Muscle of arm (tissue), 12 donors: ENCODE measurements around the gene IFITM2. TPM values are rescaled to one million over a fixed set of nuclear protein-coding genes. Genes with fewer than 3 reads are reported as not detected.

Experiments
- DNase-seq: peaks from one replicate; pipeline ENCODE4 v3.0.0-alpha.2; 2013
- polyA plus RNA-seq, 12 donors: library from polyadenylated mRNA; unstranded; fragments of 120-200 nt; gene quantifications; one replicate each; pipeline ENCODE4 v1.2.1, GENCODE V29; 2013; ENCODE audit not compliant: insufficient read length in 12 of 12

IFITM2 gene
- polyA plus RNA-seq, 12 donors, result 47.9 to 173 (median 75.0) TPM; not detected in 1

DNA sequence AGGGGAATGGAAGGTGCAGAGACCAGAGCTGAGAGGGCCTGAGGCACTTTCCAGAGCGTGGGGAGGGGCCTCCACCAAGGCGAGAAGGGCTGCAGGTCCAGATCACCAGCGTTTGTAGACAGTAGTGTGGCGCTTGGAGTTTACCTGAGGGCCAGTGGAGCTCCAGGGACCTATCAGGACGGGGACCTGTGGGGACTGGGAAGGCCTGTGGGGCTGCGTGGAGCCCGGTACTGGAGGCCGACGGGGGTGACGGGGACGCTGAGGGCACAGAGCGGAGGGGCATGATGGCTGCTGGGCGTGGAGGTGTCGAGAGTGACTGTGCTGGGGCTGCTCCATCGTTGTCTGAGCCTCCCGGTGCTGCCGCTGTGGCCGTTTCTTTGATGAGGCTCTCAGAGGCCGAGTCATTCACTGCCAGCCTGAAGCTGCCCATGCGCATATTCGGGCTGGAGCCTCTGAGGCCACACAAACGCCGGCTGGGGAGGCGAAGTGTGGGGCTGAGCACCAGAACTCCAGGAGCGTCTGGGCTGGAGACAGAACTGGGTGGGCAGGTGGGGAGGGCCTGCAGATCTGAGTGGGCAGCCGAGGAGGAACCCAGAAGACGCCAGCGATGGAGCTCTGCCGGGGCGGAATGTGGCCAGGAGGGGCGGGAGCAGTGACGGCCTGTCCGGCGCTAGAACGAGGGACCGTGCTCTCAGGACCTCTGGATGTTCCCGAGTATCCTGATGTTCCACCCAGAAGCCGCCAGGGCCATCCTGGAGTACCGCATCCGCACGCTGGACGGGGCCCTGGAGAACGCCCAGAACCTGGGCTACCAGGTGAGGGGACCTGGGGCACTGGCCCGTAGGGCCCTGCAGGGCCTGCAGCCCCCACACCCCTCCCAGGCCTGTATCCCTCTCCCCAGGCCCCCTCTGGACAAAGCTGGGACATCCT, 16.1 kb upstream of the IFITM2 start:
- no peak for DNase-seq

DNA sequence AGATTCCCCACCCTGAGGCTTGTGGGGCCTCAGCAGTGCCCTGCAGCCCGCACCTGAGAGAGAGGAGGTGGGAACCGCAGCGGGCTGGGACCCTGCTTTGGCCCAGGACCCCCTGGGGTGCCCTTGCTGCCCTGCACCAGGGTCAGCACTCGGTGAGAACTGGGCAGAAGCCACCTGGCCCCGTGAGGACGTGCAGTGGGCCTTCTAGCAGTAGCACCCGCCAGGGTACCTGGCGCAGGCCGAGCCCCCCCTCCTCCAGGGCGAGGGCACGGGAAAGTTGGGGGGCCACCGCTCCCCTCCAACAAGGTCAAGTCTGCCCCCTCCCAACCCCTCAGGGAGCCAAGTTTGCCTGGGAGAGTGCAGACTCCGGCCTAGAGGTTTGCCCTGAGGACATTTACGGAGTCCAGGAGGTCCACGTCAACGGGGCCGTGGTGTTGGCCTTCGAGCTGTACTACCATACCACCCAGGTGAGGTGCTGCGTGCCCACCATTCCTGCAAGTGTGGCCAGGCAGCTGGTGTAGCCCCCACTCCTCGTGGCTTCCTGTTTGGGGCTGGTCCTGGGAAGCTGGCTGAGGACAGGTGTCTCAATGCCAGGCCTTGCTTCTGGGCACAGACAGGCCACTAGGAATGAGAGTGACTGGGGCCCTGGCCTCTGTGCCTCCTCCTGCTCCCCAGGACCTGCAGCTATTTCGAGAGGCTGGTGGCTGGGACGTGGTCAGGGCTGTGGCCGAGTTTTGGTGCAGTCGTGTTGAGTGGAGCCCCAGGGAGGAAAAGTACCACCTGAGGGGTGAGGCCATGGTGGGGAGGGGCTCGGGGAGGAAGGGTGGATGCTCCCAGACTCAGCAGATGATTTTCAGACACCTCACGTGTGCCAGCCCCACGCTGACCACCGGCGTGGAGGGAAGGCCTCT, 15.2 kb upstream of the IFITM2 start:
- no peak for DNase-seq

DNA sequence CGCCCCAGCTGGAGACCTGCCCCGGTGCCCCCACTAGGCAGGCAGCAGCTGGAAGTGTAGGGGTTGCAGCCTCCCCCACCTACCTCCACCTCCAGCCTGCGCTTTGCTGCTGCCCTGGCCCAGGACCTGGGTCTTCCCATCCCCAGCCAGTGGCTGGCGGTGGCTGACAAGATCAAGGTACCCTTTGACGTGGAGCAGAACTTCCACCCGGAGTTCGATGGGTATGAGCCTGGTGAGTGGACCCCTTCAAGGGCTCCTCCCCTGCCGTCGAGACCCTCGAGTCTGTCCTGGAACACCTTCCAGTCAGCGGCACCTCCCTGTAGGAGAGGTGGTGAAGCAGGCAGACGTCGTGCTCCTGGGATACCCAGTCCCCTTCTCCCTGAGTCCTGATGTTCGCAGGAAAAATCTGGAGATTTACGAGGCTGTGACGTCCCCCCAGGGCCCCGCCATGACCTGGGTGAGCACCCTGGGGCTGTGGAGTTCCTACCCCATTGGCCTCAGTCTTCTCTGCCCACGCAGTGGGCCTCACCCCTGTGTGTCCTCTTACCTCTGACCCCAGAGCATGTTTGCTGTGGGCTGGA, 14.3 kb upstream of the IFITM2 start:
- DNase-seq, result no peak

DNA sequence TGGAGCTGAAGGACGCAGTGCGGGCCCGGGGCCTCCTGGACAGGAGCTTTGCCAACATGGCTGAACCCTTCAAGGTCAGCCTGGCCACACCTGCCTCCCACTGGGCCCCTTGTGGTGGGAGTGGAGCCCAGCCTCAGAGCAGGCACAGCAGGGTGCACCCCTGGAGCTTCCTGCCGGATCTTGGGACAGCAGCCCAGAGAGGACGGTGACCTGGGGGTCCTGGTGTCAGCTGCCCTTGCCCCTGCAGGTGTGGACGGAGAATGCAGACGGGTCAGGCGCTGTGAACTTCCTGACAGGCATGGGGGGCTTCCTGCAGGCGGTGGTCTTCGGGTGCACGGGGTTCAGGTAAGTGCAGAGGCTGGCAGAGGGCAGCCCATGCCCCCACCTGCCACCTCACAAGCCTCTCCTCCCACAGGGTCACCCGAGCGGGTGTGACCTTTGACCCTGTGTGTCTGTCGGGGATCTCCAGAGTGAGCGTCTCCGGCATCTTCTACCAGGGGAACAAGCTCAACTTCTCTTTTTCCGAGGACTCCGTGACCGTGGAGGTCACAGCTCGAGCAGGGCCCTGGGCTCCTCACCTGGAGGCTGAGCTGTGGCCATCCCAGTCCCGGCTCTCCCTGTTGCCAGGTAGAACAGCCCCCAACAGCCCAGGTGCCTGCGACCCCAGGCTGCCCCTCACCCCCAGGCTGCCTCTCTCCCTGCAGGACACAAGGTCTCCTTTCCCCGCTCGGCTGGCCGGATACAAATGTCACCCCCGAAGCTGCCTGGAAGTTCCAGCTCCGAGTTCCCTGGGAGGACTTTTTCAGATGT, 13.6 kb upstream of the IFITM2 start:
- DNase-seq, result no peak

DNA sequence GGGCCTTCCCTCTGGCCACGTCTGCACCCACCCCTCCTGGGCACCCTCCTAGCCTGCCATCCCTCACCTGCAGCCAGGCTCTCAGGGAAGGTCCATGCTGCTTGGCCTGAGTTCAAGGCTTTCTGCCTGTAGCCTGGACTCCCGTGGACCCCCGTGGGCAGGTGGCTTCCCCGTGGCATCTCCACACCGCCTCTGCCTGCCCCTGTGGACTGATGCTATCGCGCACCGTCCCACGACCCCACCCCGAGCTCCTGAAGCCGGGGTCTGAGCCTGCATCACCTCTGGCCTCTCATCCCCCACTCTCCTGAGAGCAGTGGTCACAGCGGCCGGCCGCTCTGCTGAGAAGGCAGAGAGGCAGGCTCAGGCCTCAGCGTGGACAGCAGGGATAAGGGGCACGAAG, 12.8 kb upstream of the IFITM2 start:
- no peak for DNase-seq

DNA sequence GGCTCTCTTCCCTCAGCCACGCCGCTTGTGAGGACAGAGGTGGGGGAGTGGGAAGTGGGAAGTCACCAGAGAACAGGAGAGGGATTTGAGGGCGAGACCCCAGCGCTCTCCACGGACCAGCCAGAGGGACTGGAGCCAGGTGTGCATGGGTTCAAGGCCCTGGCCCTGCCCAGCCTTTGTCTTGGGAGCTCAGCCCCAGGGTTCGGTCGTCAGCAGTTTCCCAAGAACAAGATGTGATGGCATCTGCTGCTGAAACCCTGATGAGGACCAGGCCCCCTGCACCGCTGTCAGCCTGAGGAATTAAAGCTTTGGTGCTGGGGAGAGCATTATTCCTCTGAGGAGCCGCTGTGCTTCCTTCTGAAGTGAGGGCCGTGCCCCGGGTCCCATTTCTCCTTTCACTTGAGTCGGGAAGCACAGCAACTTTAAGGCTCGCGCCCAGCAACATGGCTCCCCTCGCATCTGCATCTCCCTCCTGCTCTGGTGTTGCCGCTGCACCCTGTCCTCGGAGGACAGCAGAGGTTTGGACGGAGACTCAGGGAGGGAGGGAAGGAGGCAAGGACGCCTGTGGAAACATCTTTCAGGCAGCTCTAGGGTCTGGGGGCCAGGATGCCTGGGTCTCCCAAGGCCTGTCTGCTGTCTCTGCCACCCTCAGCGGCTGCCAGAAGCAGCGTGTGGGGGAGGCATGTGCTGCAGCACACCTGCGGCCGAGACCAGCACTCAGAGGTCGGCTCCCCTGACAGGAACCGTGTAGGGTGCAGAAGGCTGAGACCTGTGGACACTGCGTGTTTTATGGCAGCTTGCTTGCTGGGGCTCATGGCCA, 12.1 kb upstream of the IFITM2 start:
- DNase-seq, result no peak

DNA sequence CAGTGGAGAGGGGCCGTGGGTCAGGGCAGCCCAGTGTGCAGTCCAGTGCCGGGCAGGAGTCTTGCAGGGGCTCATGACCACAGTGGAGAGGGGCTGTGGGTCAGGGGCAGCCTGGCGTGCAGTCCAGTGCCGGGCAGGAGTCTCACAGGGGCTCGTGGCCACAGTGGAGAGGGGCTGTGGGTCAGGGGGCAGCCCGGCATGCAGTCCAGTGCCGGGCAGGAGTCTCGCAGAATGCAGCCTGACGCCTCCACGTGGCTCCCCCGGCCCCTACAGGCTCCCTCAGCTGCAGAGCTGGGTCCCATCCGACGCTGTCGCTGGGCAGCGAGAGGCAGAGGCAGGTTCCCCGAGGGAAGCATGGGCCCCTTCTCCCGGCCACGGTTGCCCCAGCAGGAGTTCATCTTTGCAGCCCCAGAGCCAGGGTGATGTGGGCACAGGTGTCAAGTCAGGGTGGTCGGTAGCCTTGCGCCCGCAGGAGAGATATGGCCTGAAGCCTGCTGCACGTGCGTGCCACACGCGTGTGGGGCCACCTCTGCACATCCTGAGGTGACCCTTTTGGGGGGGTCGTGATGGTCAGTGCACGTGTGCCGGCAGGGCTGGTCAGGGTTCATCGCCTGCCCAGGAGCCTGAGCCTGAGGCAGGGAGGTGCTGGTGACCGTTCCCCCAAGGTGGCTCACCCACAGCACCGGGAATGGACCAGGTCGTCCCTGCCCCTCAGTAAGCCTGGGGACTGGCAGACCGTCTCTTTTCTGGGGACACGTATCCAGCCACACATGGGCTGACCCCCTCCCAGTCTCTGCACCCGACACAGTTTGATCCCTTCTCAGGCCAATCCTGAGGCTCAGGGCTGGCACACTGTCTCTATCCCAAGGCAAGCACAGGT, 11.2 kb upstream of the IFITM2 start:
- DNase-seq, result no peak

DNA sequence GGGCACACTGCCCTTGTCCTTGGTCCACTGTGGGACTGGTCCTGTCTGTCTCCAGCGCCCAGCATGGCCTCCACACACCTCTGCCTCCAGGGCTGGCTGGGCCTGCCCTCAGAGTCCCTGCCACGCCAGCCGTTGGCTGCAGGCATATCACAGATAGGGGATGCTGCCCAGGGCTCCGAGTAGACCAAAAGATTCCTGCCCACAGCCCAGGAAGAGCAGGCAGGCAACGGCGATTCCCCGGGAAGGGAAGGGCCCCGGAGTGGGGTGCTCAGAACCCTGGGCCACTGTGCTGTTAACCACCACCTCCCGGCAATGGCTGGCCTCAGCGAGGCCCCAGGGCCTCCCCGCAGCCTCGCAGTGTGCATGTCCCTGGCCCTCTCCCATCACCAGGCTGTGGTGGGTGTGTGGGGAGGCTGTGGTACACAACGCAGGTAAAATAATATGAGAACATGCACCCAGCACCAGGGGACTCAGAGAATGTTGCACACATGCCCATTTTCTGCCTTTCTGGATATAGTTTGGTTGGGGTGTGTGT, 10.5 kb upstream of the IFITM2 start:
- DNase-seq, result no peak

DNA sequence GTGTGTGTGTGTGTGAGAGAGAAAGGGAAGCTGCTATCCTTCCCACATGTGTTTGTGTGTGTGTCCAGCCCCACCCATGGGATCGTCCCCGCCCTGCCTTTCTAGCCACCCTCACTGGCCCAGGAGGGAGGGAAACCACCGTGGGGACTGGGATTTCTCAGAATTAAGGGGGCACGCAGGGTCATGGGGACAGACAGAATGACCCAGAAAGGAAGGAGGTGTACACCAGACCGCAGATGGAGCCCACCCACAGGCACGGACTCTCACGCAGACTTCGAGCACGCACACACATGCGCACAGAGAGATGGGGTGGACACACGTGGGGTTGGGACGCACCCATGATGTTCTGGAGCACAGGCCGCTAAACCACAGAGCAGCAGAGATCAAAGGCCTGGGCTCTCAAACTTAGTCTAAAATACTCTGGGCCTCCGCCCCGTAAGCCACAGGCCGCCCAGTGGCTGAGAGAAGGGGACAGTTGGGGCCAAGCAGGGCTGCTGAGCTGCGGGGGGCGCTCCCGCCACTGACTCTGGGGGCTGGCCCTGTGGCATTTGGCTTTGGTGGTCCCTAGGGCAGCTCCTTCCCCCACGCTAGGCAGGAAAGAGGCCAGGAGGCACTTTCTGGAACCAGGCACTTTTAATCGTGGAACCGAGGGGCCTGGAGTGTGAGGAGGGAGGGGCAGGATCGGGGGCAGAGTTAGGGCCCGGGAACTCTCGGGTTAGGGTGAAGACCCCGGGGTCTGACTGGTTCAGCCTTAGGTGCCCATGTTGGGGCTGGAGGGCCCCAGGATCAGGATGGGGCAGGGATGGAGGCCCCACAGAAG, 9.8 kb upstream of the IFITM2 start:
- no peak for DNase-seq

DNA sequence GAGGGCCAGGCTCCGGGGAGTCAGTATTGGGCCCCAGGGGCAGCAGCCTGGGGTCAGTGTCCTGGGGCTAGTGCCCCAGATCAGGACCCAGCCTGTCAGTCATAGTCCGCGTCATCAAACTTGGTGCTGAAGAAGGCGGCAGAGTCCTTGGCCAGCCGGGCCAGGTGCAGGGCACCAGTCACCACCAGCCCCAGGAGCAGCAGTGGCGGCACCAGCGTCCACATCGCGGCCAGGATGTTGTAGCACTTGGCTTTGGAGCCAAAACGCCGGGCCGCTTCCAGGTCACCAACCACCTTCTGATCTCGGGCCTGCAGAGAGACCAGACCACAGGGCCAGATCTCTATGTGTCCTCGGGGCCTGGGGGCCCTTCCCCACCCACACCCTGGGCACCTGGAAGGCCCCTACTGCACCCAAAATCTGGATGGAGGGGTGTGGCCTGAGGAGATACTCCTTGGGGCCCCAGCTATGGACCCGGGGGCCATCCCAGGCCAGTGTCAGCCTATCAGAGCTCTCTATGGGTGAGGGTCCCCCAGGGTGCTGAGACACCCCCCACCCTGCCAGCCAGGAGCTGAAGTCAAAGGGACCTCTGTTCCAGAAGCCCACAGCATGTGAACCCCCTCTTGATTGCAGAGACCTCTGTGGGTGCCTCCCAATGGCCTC, 9.1 kb upstream of the IFITM2 start:
- no peak for DNase-seq

DNA sequence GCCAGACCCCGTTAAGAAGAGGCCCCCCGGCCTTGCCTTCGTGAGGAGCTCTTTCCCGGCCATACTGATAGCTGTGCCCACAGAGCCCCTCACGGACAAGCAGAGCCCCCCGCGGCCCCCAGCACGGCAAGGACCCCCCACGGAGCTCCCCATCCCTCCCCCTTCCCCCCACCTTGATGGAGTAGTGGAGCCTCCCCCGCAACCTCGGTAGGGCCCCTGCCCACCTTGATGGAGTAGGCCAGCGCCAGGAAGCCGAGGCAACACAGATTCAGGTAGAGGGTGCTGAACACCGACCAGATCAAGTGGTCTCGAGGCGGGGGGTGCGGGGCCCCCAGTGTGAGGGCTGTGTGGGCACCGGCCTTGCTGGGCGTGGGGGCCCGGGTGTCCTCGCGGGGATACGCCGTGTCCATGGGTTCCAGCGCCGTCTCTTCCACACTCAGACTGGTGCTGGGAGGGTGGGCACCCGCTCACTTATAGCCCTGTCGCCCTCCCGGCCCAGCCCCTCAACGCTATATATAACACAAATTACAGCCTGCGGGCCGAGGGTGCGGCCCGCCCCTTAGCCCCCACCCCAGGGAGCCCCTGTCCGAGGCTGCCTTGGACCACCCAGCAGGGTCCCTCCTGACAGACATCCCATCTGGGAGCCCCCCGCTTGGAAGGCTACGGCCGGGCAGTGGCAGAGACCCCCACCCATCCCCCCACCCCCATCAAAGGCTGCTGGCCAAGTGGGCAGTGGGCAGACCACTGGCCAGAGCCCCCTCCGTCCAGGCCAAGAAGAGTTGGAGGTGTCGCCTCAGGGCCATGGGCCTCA, 8.3 kb upstream of the IFITM2 start, which contains the start of gene IFITM5:
Gene IFITM5, minus strand, starts transcription at position 446 of the 811 bp plus-strand sequence. Its CDS starts 36 bp downstream, at position 410.
- DNase-seq, result no peak

DNA sequence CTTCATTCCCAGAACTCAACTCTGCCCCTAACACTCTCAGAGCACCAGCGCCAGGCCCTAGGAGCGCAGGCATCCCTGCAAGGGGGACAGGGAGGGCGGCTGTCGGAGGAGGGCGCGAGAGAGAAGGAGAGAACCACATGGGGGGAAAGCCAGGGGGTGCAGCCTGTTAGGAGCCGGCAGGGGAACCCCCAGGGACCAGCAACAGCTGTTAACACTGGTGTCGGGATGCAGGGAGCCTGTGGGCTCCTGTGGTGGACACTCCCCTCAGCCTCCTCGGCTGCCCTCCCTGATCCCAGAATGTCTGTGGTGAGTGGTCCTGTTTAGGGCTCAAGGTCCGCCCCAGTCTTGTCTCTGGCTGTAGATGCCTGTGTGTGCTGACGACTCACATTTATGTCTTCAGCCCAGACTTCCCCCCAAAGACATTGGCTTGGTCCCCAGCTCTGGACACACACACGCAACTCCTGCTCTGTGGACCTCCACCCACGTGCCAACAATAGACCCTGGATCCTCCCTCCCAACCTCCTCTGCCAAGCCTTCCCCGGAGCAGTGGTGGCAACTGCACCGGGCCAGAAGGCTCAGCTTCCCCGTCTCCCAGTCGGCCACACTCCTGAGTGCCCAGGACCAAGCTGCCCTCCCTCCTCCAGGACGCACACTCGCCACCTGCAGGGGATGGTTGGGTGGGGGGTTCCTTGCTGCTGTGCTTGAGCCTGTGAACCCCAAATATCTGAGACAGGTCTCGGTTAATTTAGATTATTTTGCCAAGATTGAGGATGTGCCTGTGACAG, 7.5 kb upstream of the IFITM2 start:
- no peak for DNase-seq

DNA sequence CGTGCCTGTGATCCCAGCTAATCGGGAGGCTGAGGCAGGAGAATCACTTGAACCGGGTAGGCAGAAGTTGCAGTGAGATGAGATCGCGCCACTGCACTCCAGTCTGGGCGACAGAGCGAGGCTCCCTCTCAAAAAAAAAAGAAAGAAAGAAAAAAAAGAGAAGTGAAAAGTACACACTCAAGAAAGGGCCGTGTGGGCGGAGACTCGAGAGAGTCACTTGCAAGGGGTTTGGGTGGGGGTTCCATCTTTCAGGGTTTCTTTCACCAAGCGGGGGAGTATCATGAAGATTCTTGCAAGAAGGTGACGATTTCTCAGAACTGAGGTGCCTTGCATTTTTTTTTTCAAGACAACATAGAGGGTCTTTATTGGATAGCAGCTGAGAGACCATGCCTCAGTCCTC, 4.3 kb upstream of the IFITM2 start:
- no peak for DNase-seq

DNA sequence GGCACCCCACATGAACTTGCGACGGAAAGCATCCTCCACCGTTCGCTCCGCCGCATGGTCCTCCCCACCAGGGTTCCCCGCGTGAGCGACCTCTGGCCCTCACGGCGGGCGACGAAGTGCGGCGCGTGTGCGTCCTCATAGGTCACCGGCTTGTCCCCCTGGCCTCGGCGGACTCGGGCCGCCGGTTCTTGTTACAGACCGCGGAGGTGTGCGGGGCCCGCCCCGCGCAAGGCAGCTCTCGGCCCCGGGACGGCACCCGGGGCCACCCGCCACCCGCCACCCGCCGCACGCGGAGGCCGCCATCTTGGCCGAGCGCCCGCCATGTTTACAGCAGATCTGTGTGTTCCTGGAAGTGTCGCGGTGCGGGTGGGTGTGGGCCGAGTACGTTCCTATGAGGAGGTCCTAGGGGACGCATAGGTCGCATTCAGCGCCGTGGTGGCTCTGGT, 3.5 kb upstream of the IFITM2 start:
- no peak for DNase-seq
